Loucy (cell line): ENCODE results near the gene E2F8.

Experiments
- H2AFZ ChIP-seq: fragments of 200-600 bp; sonication (generic); 2 replicates; pipeline ENCODE4 v1.6.0; 2016; ENCODE audit warnings: antibody characterized with exemption, mild to moderate bottlenecking, low read length, moderate library complexity
- H3F3A ChIP-seq: fragments of 200-600 bp; 2 replicates; pipeline ENCODE4 v1.6.0; 2016; ENCODE audit warnings: antibody characterized with exemption, low read depth, mild to moderate bottlenecking
- H3K27me3 ChIP-seq: fragments of 200-600 bp; sonication (generic); 2 replicates; pipeline ENCODE4 v1.6.1; 2014; ENCODE audit warnings: low read length, mild to moderate bottlenecking; ENCODE audit not compliant: insufficient read depth, poor library complexity, severe bottlenecking
- H3K36me3 ChIP-seq: fragments of 200-600 bp; sonication (generic); 2 replicates; pipeline ENCODE4 v1.6.1; 2016; ENCODE audit warnings: low read length; ENCODE audit not compliant: insufficient read depth
- H3K4me1 ChIP-seq: fragments of 200-600 bp; sonication (generic); 2 replicates; pipeline ENCODE4 v1.5.1; 2014; ENCODE audit warnings: low read length, mild to moderate bottlenecking; ENCODE audit not compliant: insufficient read depth, poor library complexity, severe bottlenecking
- H3K4me2 ChIP-seq: fragments of 200-600 bp; sonication (generic); 2 replicates; pipeline ENCODE4 v1.6.0; 2014; ENCODE audit warnings: antibody characterized with exemption, low read length, low read depth, mild to moderate bottlenecking; ENCODE audit not compliant: poor library complexity, severe bottlenecking
- H3K4me3 ChIP-seq: fragments of 200-600 bp; sonication (generic); 2 replicates; pipeline ENCODE4 v1.5.1; 2014; ENCODE audit warnings: low read length, mild to moderate bottlenecking, mixed read lengths; ENCODE audit not compliant: poor library complexity, severe bottlenecking
- H3K79me2 ChIP-seq: fragments of 200-600 bp; sonication (generic); 2 replicates; pipeline ENCODE4 v1.6.1; 2014; ENCODE audit warnings: low read length; ENCODE audit not compliant: insufficient read depth
- H3K9ac ChIP-seq: fragments of 200-600 bp; sonication (generic); 2 replicates; pipeline ENCODE4 v1.6.0; 2014; ENCODE audit warnings: mild to moderate bottlenecking, low read depth, low read length, moderate library complexity; ENCODE audit not compliant: poor library complexity, severe bottlenecking
- H3K9me2 ChIP-seq: fragments of 200-600 bp; sonication (generic); replicated peaks from 2 replicates; pipeline ENCODE4 v1.6.1; 2016; ENCODE audit warnings: low read depth, low read length, mixed read lengths
- H3K9me3 ChIP-seq: fragments of 200-600 bp; sonication (generic); 2 replicates; pipeline ENCODE4 v1.6.1; 2014; ENCODE audit warnings: mild to moderate bottlenecking, antibody characterized with exemption, low read length, low read depth; ENCODE audit not compliant: insufficient read depth
- H4K20me1 ChIP-seq: fragments of 200-600 bp; sonication (generic); 2 replicates; pipeline ENCODE4 v1.6.0; 2014; ENCODE audit warnings: antibody characterized with exemption, low read length, mild to moderate bottlenecking; ENCODE audit not compliant: insufficient read depth, poor library complexity, severe bottlenecking
- CTCF ChIP-seq: fragments of 200-600 bp; sonication (generic); conservative IDR thresholded peaks from 2 replicates; pipeline ENCODE4 v1.5.1; 2014; ENCODE audit warnings: mild to moderate bottlenecking, antibody characterized with exemption, low read length
- EZH2phosphoT487 ChIP-seq: fragments of 200-600 bp; IDR thresholded peaks from 2 replicates; pipeline ENCODE4 v1.6.1; 2018; ENCODE audit warnings: antibody characterized with exemption, mild to moderate bottlenecking, moderate library complexity, borderline replicate concordance

The E2F8 gene

GRCh38 chr11:19241260-19242178, 774 bp upstream of the E2F8 start:
- Histone ChIP-seq H3K4me2 (peak overlapping the region; percentile 91), H3K4me1 (peaks cover 60% of the 10 kb centered on the region), H3K27me3 (no peaks in the 10 kb centered on the region), H2AFZ (peak overlapping the region; percentile 88), H3K79me2 (peaks cover 61% of the 10 kb centered on the region), H3K9ac (peak overlapping the region; percentile 94), H3K36me3 (peaks cover 28% of the 10 kb centered on the region), H3F3A (peaks cover 7% of the 10 kb centered on the region; the same call in 1 of the 2 replicates), H3K9me3 (no peaks in the 10 kb centered on the region), H3K9me2 (no peaks in the 10 kb centered on the region), H3K4me3 (peak overlapping the region; percentile 89), H4K20me1 (peaks cover 28% of the 10 kb centered on the region)
- no peak for TF ChIP-seq EZH2phosphoT487
- no peak for TF ChIP-seq CTCF

GRCh38 chr11:19239039-19239438, 1.7 kb downstream of the E2F8 start:
- H3K27me3 ChIP-seq: no peaks in the 10 kb centered on the region
- peak overlapping the region; percentile 94 for H3K9ac ChIP-seq
- H3K9me3 ChIP-seq: no peaks in the 10 kb centered on the region
- H3K4me1 ChIP-seq: peaks cover 59% of the 10 kb centered on the region
- H3K9me2 ChIP-seq: no peaks in the 10 kb centered on the region
- peaks cover 52% of the 10 kb centered on the region for H3K36me3 ChIP-seq
- peaks cover 7% of the 10 kb centered on the region; the same call in 1 of the 2 replicates for H3F3A ChIP-seq
- H3K4me3 ChIP-seq: peak overlapping the region; percentile 89
- peaks cover 81% of the 10 kb centered on the region for H3K79me2 ChIP-seq
- H4K20me1 ChIP-seq: peaks cover 37% of the 10 kb centered on the region
- H3K4me2 ChIP-seq: peak overlapping the region; percentile 98
- TF ChIP-seq EZH2phosphoT487 (no peak), CTCF (no peak)
- no peak overlapping the region for H2AFZ ChIP-seq

GRCh38 chr11:19237813-19238212, 2.9 kb downstream of the E2F8 start:
- peak overlapping the region; percentile 89 for H3K4me3 ChIP-seq
- no peaks in the 10 kb centered on the region for H3K9me2 ChIP-seq
- H3K27me3 ChIP-seq: no peaks in the 10 kb centered on the region
- H3K4me1 ChIP-seq: peaks cover 47% of the 10 kb centered on the region
- peaks cover 82% of the 10 kb centered on the region for H3K79me2 ChIP-seq
- H3F3A ChIP-seq: peaks cover 3% of the 10 kb centered on the region; the same call in 1 of the 2 replicates
- H3K9me3 ChIP-seq: no peaks in the 10 kb centered on the region
- peaks cover 37% of the 10 kb centered on the region for H4K20me1 ChIP-seq
- peaks cover 63% of the 10 kb centered on the region for H3K36me3 ChIP-seq
- H2AFZ ChIP-seq: no peak overlapping the region
- TF ChIP-seq CTCF (no peak), EZH2phosphoT487 (no peak)
- H3K4me2 ChIP-seq: peak overlapping the region; percentile 98
- H3K9ac ChIP-seq: peak overlapping the region; percentile 94
